GM12878 (cell line): ENCODE data around the gene SPACA5. TPM values are rescaled to one million over a fixed set of nuclear protein-coding genes. Genes with fewer than 3 reads are reported as not detected.

ENCODE experiments used
- ATAC-seq: fragments of 200-7000 bp; cut with Tn5 transposase; 3 replicates; pipeline ENCODE4 v1.9.1; 2020; ENCODE audit warnings: mild to moderate bottlenecking, moderate library complexity
- BruUV-seq: library from RNA; stranded (reverse); fragments of 400-500 nt; replicated peaks from 2 replicates; lab custom pipeline; 2021; lab: Mats Ljungman, UMichigan
- CTCF ChIA-PET: fragments of 300-600 bp; sonication (Branson Sonifier 250); formaldehyde crosslinking; extraction: SDS; loops from one replicate; lab custom pipeline; 2021; ENCODE audit warnings: inconsistent platforms; lab: Yijun Ruan, JAX
- POLR2A ChIA-PET: fragments of 350-600 bp; formaldehyde crosslinking; extraction: SDS; loops from one replicate; lab custom pipeline; 2021; ENCODE audit warnings: inconsistent platforms; lab: Charles Lee
- RAD21 ChIA-PET: fragments of 300-600 bp; sonication (Branson Sonifier 250); formaldehyde crosslinking; loops from one replicate; lab custom pipeline; 2023; ENCODE audit warnings: antibody characterized with exemption; ENCODE audit not compliant: unreplicated experiment; lab: Charles Lee
- SMC1A ChIA-PET: fragments of 300-600 bp; sonication (Branson Sonifier 250); formaldehyde crosslinking; loops from one replicate; lab custom pipeline; 2023; ENCODE audit not compliant: unreplicated experiment, uncharacterized antibody; lab: Charles Lee
- DNase-seq: peaks from one replicate; pipeline ENCODE4 v3.0.0-alpha.2; 2011; ENCODE audit warnings: low read depth, low spot score
- FAIRE-seq: peaks from 3 replicates; lab custom pipeline; 2011; peaks lifted over from hg19 to GRCh38; lab: Jason Lieb, UNC
- H2AFZ ChIP-seq: 2 replicates; pipeline ENCODE4 v1.6.0; 2011; ENCODE audit warnings: low read depth, low read length, control low read depth; ENCODE audit not compliant: control insufficient read depth
- H3K27ac ChIP-seq: 2 replicates; pipeline ENCODE4 v1.5.1; 2011; ENCODE audit warnings: control low read depth; ENCODE audit not compliant: control insufficient read depth, insufficient read depth
- H3K27me3 ChIP-seq, 2 experiments: replicated peaks in 1 of 2; 2 replicates each; pipeline versions ENCODE4 v1.6.0 to v1.6.1; 2011; ENCODE audit warnings: low read length in 1 of 2; ENCODE audit not compliant: control insufficient read depth in 2 of 2, insufficient read depth in 2 of 2
- H3K36me3 ChIP-seq, 2 experiments: 2 replicates each; pipeline ENCODE4 v1.5.1; 2011; ENCODE audit warnings: low read length in 1 of 2; ENCODE audit not compliant: control insufficient read depth in 2 of 2, insufficient read depth in 2 of 2
- H3K4me1 ChIP-seq: 2 replicates; pipeline ENCODE4 v1.6.1; 2011; ENCODE audit warnings: mild to moderate bottlenecking, low read length, moderate library complexity, mixed read lengths; ENCODE audit not compliant: control insufficient read depth, insufficient read depth
- H3K4me2 ChIP-seq: 2 replicates; pipeline ENCODE4 v1.6.0; 2011; ENCODE audit warnings: control low read depth; ENCODE audit not compliant: control insufficient read depth, insufficient read depth
- H3K4me3 ChIP-seq: fragments of 200-600 bp; sonication (generic); 2 replicates; pipeline ENCODE4 v1.5.1; 2016
- H3K79me2 ChIP-seq: 2 replicates; pipeline ENCODE4 v1.6.0; 2011; ENCODE audit warnings: low read length; ENCODE audit not compliant: control insufficient read depth, insufficient read depth
- H3K9ac ChIP-seq: 2 replicates; pipeline ENCODE4 v1.8.0; 2011; ENCODE audit warnings: low read length, control low read depth, mixed read lengths; ENCODE audit not compliant: control insufficient read depth, insufficient read depth
- H3K9me3 ChIP-seq: replicated peaks from 3 replicates; pipeline ENCODE4 v1.5.1; 2011; ENCODE audit warnings: mild to moderate bottlenecking, low read length; ENCODE audit not compliant: control insufficient read depth, insufficient read depth
- H4K20me1 ChIP-seq: 2 replicates; pipeline ENCODE4 v1.6.0; 2011; ENCODE audit not compliant: control insufficient read depth, insufficient read depth
- CBX5 ChIP-seq: sonication (generic); IDR thresholded peaks from 2 replicates; pipeline ENCODE4 v1.6.1; 2016; ENCODE audit warnings: low read depth, moderate library complexity, mild to moderate bottlenecking, inconsistent platforms
- MEF2A ChIP-seq: IDR thresholded peaks from 2 replicates; pipeline ENCODE4 v1.6.1; 2011; ENCODE audit warnings: low read depth, mild to moderate bottlenecking, low read length, moderate library complexity; ENCODE audit not compliant: insufficient read depth
- RUNX3 ChIP-seq: IDR thresholded peaks from 2 replicates; pipeline ENCODE4 v1.6.1; 2012; ENCODE audit warnings: low read length, inconsistent platforms
- ZNF274 ChIP-seq: IDR thresholded peaks from one replicate; pipeline ENCODE4 v1.8.0; 2011; ENCODE audit not compliant: insufficient read length, insufficient read depth
- whole genome bisulfite sequencing: methylation state at CpG from one replicate; pipeline ENCODE4 v1.1.6; 2016; ENCODE audit warnings: low lambda C conversion rate; ENCODE audit not compliant: insufficient replicate concordance, insufficient coverage; ENCODE audit errors: missing lambda C conversion rate; 5-methylcytosine and 5-hydroxymethylcytosine counted together
- in situ Hi-C: fragments of 300-500 bp; cut with MboI; formaldehyde crosslinking; loops from 9 replicates; pipeline ENCODE4 v1.14.3; 2018; ENCODE audit warnings: mixed read lengths
- intact Hi-C: fragments of 100-400 bp; cut with micrococcal nuclease; formaldehyde crosslinking; loops from one replicate; pipeline ENCODE4 v1.14.2; 2022; ENCODE audit not compliant: unreplicated experiment
- polyA plus RNA-seq, 11 experiments: library from polyadenylated mRNA; depleted of rRNA in 4 of 11; unstranded in 6 of 11; stranded (reverse) in 5 of 11; fragments of >200 nt; fragmentation: Nextera tagmentation in 4 of 11; fragmentation: Illumina TruSeq in 1 of 11; extraction: Ambion mirVana in 4 of 11; extraction: Trizol in 1 of 11; gene quantifications; 1 replicate in 1 of 11; 2 replicates in 10 of 11; pipeline versions ENCODE4 v1.2.1 to v1.2.3, GENCODE V29; 2011 to 2016; ENCODE audit warnings: inconsistent platforms in 2 of 11, missing spikeins in 2 of 11, low read depth in 1 of 11
- total RNA-seq, 4 experiments: library from RNA; depleted of rRNA in 3 of 4; stranded (reverse); fragments of >200 nt in 3 of 4; fragmentation: Illumina TruSeq in 1 of 4; extraction: Trizol in 1 of 4; gene quantifications; 2 replicates each; pipeline versions ENCODE4 v1.2.1 to v1.2.3, GENCODE V29; 2013 to 2021
- TF ChIP-seq, protein P1 (sequence below): IDR thresholded peaks from 2 replicates; pipeline ENCODE4 v1.6.1; 2011; ENCODE audit warnings: mild to moderate bottlenecking, low read depth, low read length, moderate library complexity; ENCODE audit not compliant: insufficient replicate concordance

The SPACA5 gene
- total and polyA plus RNA-seq, 10 of the 15 experiments (the other 5 are each of a cell fraction or from before 2014, with no cell fraction given) = 0.18 to 0.97 (median 0.25) TPM; not detected in 4

DNA sequence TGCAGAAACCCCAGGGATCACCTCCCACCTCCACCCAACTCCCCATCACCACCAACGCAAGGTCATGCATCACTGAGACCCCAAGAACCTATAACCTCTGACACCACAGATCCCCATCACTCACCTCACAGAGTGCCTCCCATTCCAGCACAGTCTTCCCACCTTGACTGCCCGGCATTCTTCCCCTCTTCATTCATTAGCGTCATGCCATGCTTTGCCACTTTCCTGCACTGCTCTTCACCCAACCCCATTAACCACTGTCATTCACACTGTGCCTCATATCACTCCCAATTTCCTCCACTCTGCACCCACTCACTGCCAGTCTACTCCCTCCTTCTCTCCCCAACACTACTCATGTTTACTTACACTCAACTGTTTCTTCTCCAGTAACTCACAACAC, 33.6 kb upstream of the SPACA5 start:
- Histone ChIP-seq H3K27ac (no peak overlapping the region), H2AFZ (no peak overlapping the region), H3K4me2 (no peak overlapping the region), H3K9me3 (peaks cover 26% of the 10 kb centered on the region), H4K20me1 (no peaks in the 10 kb centered on the region)
- in situ Hi-C loops = no loop called here
- POLR2A ChIA-PET = no interaction called here
- no peak for TF ChIP-seq RUNX3
- TF ChIP-seq, all 136 proteins: peak for 0
- no peaks in the 10 kb centered on the region for H3K27me3 ChIP-seq
- CTCF ChIA-PET = no interaction called here
- BruUV-seq = no TSS peak
- DNase-seq = no peak
- RAD21 ChIA-PET = no interaction called here
- H3K36me3 ChIP-seq = peaks cover 0 to under 1% of the 10 kb centered on the region in 2 experiments; a peak in 1 of 4 replicates
- SMC1A ChIA-PET = no interaction called here
- no peaks in the 10 kb centered on the region for H3K4me1 ChIP-seq
- WGBS = 51% methylated on average over 3 of the region's 3 CpGs
- no peak overlapping the region for H3K4me3 ChIP-seq
- no peak for ATAC-seq
- no peak for FAIRE-seq
- no peaks in the 10 kb centered on the region for H3K79me2 ChIP-seq
- H3K9ac ChIP-seq = no peak overlapping the region
- intact Hi-C loops = no loop called here

GRCh38 chrX:47976254-47977151, 30.3 kb upstream of the SPACA5 start:
- H3K27me3 ChIP-seq = no peaks in the 10 kb centered on the region
- FAIRE-seq = no peak
- ChIA-PET RAD21 (no interaction called here), CTCF (no interaction called here), SMC1A (interaction anchor here (0.6 kb wide), 1 partner anchor 58 kb away, joined by 3 read pairs; no protein-coding TSS in a partner anchor), POLR2A (no interaction called here)
- TF ChIP-seq, protein P1, sequence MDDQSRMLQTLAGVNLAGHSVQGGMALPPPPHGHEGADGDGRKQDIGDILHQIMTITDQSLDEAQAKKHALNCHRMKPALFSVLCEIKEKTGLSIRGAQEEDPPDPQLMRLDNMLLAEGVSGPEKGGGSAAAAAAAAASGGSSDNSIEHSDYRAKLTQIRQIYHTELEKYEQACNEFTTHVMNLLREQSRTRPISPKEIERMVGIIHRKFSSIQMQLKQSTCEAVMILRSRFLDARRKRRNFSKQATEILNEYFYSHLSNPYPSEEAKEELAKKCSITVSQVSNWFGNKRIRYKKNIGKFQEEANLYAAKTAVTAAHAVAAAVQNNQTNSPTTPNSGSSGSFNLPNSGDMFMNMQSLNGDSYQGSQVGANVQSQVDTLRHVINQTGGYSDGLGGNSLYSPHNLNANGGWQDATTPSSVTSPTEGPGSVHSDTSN = no peak
- TF ChIP-seq MEF2A (no peak), ZNF274 (peak; percentile 63), CBX5 (0 out of 2 replicates have a peak, but pooled peaks have one; percentile 38)
- no peak overlapping the region for H3K4me2 ChIP-seq
- no peak for ATAC-seq
- no peak overlapping the region for H3K27ac ChIP-seq
- peaks cover 36% of the 10 kb centered on the region for H3K9me3 ChIP-seq
- BruUV-seq = no TSS peak
- no peak overlapping the region for H3K4me3 ChIP-seq
- no peak for DNase-seq
- intact Hi-C loops (no loop called here), in situ Hi-C loops (no loop called here)
- H3K36me3 ChIP-seq = peaks cover 0 to 3% of the 10 kb centered on the region in 2 experiments; a peak in 1 of 4 replicates
- no peaks in the 10 kb centered on the region for H4K20me1 ChIP-seq
- H3K79me2 ChIP-seq = no peaks in the 10 kb centered on the region
- H2AFZ ChIP-seq = no peak overlapping the region
- 78% methylated on average over 6 of the region's 6 CpGs for WGBS
- no peak overlapping the region for H3K9ac ChIP-seq
- no peaks in the 10 kb centered on the region for H3K4me1 ChIP-seq
